Heart left ventricle (tissue), 13 donors: ENCODE results near the gene RPS16.

Experiments used
- POLR2A ChIP-seq, 2 donors: fragments of 450-650 bp; IDR thresholded peaks; one replicate each; pipeline ENCODE4 v1.6.1; 2017; ENCODE audit warnings: antibody characterized with exemption in 2 of 2, mild to moderate bottlenecking in 2 of 2, moderate library complexity in 2 of 2
- TF ChIP-seq, protein P1 (sequence below), 12 donors: fragments of 200-600 bp; sonication (generic) in 4 of 12; IDR thresholded peaks; one replicate each; pipeline versions ENCODE4 v1.5.0 to v1.8.0; 2018 to 2022; ENCODE audit warnings: antibody characterized with exemption in 12 of 12, mild to moderate bottlenecking in 5 of 12
- donor health status: ischemic (EF 13 %, LVEDD 7.1; RV severe dilation, severe dysfunction).
- donor health status: DM: no; HTN: yes; CAD: no.
- donor health status: DM: no; HTN: no; CAD: no.
- donor health status: ischemic (EF 25% LVEDD 6.9; RV normal size, moderate dysfunction).
- donor health status: ischemic (EF 25% LVEDD 5.7; RV mildly dilated, moderate dysfunction).
- donor health status: ischemic (EF 35%, LVEDD 5.7; RV mildly dilated, moderate dysfunction).
- donor health status: nonischemic (EF 11% LVEDD 7.7; RV severe dilation, severe dysfunction).
- donor health status: DM: yes; HTN: yes; CAD: no.
- donor health status: PGD.
- donor health status: ischemic (EF 29% LVEDD 5.4; RV normal size, mild dysfunction).
- donor health status: nonischemic (EF 23%, LVEDD 6.1; RV moderate dilation, normal function).

DNA sequence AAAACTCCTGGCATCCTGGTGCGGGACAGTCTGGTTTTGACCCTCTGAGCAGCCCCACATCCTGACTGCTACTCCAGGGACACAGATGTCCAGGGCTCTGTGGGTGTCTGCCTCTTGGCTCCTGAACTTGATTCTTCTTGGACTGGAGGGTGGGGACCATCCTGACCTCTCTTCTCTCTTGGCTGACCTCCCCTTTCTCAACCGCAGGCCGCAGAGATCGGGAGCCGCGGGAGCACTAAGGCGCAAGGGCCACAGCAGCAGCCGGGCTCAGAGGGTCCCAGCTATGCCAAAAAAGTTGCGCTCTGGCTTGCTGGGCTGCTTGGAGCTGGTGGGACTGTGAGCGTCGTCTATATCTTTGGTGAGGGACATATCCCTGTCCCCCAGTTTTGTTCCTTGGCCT lies 45.9 kb upstream of the RPS16 start:
- TF ChIP-seq, protein P1, sequence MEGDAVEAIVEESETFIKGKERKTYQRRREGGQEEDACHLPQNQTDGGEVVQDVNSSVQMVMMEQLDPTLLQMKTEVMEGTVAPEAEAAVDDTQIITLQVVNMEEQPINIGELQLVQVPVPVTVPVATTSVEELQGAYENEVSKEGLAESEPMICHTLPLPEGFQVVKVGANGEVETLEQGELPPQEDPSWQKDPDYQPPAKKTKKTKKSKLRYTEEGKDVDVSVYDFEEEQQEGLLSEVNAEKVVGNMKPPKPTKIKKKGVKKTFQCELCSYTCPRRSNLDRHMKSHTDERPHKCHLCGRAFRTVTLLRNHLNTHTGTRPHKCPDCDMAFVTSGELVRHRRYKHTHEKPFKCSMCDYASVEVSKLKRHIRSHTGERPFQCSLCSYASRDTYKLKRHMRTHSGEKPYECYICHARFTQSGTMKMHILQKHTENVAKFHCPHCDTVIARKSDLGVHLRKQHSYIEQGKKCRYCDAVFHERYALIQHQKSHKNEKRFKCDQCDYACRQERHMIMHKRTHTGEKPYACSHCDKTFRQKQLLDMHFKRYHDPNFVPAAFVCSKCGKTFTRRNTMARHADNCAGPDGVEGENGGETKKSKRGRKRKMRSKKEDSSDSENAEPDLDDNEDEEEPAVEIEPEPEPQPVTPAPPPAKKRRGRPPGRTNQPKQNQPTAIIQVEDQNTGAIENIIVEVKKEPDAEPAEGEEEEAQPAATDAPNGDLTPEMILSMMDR (IDR thresholded peaks at IDR 0.05), result no peak
- TF ChIP-seq POLR2A (IDR thresholded peaks at IDR 0.05), result no peak
